HG02870 (cell line): Measurements from ENCODE around the gene EFNA5.

Source experiments
- ATAC-seq: cut with Tn5 transposase; IDR thresholded peaks from one replicate; pipeline ENCODE4 v1.9.1; 2021; ENCODE audit warnings: mild to moderate bottlenecking, moderate library complexity; ENCODE audit not compliant: unreplicated experiment

Gene EFNA5

GRCh38 chr5:107549567-107549966 lies 121.2 kb downstream of the EFNA5 start:
- ATAC-seq: no peak

GRCh38 chr5:107548477-107548876 lies 122.3 kb downstream of the EFNA5 start:
- ATAC-seq: no peak

- ATAC-seq: no peak
Observed at GRCh38 chr5:107546719-107547118, 124.0 kb downstream of the EFNA5 start.

- ATAC-seq: no peak
Observed at GRCh38 chr5:107545486-107545885, 125.3 kb downstream of the EFNA5 start.

GRCh38 chr5:107544967-107545366 lies 125.8 kb downstream of the EFNA5 start:
- ATAC-seq: no peak

GRCh38 chr5:107544476-107544875 lies 126.3 kb downstream of the EFNA5 start:
- ATAC-seq: no peak

GRCh38 chr5:107543868-107544267 lies 126.9 kb downstream of the EFNA5 start:
- no peak for ATAC-seq

- ATAC-seq: no peak
Observed at GRCh38 chr5:107542831-107543231, 127.9 kb downstream of the EFNA5 start.

GRCh38 chr5:107542428-107542827 lies 128.3 kb downstream of the EFNA5 start:
- ATAC-seq: peak; percentile 51

- ATAC-seq: peak; percentile 73
Observed at GRCh38 chr5:107541400-107541799, 129.3 kb downstream of the EFNA5 start.

- no peak for ATAC-seq
Observed at GRCh38 chr5:107539726-107540330, 130.9 kb downstream of the EFNA5 start.

- ATAC-seq: no peak
Observed at GRCh38 chr5:107538805-107539445, 131.8 kb downstream of the EFNA5 start.

- no peak for ATAC-seq
Observed at GRCh38 chr5:107538331-107538730, 132.4 kb downstream of the EFNA5 start.

- no peak for ATAC-seq
Observed at GRCh38 chr5:107535849-107536248, 134.9 kb downstream of the EFNA5 start.

GRCh38 chr5:107533910-107534876 lies 136.5 kb downstream of the EFNA5 start:
- ATAC-seq: no peak

- no peak for ATAC-seq
Observed at GRCh38 chr5:107532916-107533315, 137.8 kb downstream of the EFNA5 start.

- ATAC-seq: no peak
Observed at GRCh38 chr5:107532169-107532878, 138.4 kb downstream of the EFNA5 start.

- no peak for ATAC-seq
Observed at GRCh38 chr5:107531308-107531707, 139.4 kb downstream of the EFNA5 start.

GRCh38 chr5:107529618-107530017 lies 141.1 kb downstream of the EFNA5 start:
- ATAC-seq: no peak

GRCh38 chr5:107526270-107526937 lies 144.3 kb downstream of the EFNA5 start:
- no peak for ATAC-seq
